GM18868 (cell line): Measurements from ENCODE around the gene ELMO2.

Experiments
- ATAC-seq: cut with Tn5 transposase; IDR thresholded peaks from one replicate; pipeline ENCODE4 v1.9.1; 2021; ENCODE audit warnings: mild to moderate bottlenecking, moderate library complexity; ENCODE audit not compliant: unreplicated experiment

ELMO2 gene, protein sequence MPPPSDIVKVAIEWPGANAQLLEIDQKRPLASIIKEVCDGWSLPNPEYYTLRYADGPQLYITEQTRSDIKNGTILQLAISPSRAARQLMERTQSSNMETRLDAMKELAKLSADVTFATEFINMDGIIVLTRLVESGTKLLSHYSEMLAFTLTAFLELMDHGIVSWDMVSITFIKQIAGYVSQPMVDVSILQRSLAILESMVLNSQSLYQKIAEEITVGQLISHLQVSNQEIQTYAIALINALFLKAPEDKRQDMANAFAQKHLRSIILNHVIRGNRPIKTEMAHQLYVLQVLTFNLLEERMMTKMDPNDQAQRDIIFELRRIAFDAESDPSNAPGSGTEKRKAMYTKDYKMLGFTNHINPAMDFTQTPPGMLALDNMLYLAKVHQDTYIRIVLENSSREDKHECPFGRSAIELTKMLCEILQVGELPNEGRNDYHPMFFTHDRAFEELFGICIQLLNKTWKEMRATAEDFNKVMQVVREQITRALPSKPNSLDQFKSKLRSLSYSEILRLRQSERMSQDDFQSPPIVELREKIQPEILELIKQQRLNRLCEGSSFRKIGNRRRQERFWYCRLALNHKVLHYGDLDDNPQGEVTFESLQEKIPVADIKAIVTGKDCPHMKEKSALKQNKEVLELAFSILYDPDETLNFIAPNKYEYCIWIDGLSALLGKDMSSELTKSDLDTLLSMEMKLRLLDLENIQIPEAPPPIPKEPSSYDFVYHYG

DNA sequence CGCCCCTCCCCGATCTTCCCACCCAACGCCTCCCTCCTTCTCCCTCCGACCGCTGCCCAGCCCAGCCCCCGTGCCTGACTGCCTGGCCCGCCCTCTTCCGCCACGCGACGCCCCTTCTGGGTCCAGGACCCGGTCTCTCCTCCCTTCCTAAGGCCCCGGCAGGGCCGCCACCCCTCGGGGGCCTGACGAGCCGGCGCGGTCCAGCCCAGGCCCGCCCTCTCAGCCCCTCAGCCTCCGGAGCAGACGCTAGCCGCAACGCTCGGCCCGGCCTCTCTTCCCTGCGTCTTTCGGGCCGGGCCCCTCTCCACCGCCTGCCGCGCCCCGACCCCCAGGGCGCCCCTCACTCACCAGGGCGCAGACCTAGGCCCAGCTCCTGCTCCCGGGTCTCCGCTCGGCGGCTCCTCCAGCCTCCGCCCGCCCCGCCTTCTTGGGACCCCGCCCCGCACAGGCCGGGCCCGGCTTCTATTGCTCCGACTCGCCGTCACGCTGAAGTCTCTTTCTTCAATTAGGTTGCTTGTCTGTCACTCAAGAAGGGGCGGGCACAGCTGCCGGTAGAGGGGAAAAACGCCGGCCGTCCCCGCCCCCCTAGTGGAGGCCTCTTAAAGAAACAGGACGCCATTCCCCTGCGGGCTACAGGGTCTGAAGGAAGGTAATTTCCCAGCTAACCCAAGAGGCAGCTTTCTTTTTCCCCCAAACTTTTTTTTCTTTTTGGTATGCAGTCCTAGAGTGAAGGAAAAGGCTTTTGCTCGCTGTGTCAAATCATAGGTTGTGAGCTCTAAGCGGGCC, at the start of gene ELMO2:
Gene ELMO2 (minus strand): TSS at position 416 of the 786 bp plus-strand sequence. CDS start 12,133 bp downstream, outside the sequence.
- peak; percentile 90 for ATAC-seq

DNA sequence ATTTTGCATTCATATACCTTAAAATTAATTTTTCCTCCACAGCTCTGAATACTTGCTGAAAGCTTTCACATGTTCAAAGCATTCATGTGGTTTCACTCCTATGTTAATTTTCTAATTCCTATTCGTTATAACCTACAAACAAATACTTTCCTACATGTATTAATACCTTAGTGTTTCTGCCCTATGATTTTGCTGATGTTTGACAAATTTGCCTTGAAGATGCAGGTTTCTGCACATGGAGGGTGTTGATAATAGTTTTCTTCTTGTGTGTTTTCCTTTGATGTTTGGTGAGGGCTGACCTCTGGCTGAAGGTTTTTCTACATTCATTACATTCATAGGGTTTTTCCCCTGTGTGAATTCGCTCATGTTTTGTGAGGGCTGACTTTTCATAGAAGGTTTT, 49.3 kb upstream of the ELMO2 start:
- ATAC-seq = no peak

DNA sequence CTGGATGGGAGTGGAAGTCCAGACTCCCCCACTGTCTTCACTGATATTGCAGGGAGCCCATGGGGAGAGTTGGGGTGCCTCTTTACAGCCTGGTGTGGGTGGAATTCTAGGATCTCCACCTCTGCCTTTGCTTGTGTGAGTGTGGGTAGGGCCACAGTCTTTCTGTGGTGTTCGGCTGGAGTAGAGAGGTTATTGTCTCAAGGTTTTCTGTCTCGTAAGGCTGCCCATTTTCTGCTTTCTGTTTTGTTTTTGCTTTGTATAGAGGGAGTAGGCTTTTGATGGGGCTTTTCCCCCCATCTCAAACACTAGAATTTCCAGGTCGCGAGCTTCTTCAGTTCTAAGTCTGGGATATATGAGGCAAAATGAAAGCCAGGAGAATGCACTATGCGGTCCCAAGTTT, 40.4 kb upstream of the ELMO2 start:
- ATAC-seq = no peak

DNA sequence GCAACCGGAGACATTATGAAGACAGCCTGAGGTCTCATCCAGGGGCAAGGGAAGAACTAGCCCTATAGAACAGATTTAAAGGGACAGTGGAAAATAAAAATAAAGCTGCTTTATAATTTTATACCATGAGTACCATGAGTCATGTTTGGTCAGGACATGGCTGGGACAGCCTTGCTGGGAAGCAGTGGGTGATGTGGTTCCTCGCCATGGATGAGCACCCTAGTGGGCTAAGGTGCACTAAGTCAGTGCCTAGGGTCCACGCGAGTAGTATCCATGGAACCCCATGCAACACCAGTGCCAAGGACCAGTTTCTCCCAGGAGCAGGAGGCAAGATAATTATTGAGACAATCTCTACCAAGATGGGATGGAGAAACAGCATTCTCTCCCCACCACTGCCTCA, 33.4 kb upstream of the ELMO2 start:
- ATAC-seq = no peak

DNA sequence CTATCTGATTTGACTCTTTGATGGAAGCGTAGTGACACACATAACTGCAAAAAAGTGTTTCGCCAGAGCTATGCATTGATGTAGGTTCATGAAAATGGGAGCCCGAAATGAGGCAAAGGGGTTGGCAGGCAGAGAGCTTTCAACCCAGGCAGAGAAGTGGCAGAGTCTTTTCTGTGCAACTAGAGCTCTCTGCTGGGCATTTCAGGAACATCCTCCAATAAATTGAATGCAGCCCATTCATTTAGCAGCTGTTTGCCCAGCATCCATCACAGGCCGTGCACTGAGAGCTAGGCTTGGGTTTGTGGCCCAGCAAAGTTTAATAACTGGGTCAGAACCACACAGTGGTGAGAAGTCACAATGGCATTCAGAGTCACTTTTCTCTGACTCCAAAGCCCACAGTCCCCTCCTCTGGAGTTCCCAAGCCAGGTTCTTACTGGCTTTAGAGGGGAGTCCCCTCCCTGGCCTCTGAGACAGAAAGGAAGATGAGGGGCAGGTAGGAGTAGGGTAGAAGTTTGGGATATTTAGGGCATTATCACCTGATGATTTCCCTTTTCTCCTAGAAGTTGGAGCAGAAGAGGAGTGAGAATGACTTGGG, 31.8 kb upstream of the ELMO2 start:
- ATAC-seq = no peak

DNA sequence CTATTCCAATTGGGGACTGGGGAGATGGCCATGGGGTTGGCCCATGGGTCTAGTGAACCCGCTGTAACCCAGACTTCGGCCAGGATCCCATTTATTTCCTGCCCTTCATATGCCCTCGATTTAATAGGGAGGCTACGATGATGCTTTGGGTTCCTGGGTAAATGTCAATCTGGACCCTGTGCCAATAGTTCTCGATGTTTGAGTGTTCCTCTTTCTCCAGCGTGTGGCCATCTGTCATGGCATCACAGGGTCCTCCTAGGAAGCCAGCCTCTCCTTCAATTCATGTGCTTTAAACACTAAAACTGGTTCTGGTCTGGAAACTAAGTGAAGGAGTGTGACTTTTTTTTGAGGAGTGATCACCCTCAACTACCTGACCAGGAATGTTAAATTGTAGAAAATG, 28.7 kb upstream of the ELMO2 start:
- ATAC-seq = no peak

DNA sequence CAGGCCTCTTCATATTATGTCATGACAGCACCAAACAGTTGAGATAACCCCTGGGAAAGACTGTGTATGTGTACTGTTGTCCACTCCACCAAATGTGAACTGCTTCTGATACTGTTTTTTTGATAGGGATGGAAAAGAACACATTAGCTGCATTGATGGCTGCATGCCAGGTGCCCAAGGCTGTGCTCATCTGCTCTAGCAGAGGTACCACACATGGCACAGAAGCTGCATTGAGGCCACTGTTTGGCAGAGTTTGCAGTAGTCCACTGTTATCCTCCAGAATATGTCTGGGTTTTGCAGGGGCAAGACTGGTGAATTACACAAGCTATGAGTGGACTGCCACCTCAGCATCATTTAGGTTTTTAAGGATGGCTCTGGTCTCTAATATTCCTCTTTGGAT, 28.2 kb upstream of the ELMO2 start:
- ATAC-seq = no peak

DNA sequence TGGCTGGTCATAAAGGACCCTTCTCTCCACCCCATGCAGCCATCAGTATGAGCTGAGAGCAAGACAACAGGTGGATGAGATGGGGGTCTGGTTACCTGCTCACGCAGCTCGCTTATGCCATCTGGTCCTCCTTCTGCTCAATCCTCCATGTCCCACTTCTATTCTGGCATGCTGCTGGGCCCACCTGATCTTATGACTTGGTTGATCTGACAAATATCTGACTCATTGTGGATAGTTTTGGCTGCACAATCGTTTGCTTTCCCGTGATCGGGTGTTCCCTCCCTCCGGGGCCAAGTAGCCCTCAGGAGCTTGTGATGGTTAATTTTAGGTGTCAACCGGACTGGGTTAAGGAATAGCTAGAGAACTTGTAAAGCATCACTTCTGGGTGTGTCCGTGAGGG, 26.6 kb upstream of the ELMO2 start:
- no peak for ATAC-seq

DNA sequence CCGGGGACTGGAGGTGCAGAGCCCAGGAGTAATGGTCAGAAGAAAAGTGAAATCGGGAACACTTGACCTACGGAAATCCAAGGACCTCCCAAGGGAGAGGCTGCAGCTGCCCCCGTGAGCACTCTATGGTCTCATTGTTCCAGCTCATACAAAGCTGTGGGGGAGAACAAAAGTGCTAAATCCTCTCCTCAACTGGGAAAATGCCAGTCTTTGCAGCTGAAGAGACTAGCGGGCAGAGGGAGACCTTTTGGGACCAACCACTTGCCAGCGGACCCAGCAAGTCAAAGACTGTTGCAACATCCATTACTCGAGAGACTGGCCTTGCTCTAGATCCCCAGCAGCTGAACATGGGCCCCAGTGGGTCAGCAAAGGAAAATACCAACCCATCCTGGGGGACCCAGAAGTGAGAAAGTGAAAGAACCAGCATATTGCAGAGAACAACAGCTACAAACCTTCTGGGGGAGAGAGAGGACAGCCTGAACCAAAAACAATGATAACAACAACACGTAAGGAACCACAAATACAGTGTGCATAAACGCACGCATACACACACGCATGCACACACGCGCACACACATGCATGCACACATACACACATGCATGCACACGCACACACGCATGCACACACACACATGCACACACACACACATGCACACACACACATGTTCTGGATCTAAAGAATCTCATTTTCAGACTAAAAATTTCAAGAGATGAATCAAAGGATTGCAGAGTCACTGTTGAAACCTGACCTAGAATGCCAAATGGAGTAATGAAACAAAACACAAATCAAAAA, 24.7 kb upstream of the ELMO2 start:
- no peak for ATAC-seq

DNA sequence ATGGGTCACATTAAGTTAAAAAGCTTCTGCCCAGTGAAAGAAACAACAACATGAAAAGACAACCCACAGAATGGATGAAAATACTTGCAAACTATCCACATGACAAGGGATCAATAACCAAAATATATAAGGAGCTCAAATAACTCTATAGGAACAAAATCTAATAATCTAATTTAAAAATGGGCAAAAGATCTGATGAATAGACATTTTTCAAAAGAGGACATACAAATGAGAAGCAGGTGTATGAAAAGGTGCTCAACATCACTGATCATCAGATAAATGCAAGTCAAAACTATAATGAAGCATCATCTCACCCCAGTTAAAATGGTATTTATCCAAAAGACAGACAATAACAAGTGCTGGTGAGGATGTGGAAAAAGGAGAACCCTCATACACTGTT, 21.0 kb upstream of the ELMO2 start:
- ATAC-seq = no peak

DNA sequence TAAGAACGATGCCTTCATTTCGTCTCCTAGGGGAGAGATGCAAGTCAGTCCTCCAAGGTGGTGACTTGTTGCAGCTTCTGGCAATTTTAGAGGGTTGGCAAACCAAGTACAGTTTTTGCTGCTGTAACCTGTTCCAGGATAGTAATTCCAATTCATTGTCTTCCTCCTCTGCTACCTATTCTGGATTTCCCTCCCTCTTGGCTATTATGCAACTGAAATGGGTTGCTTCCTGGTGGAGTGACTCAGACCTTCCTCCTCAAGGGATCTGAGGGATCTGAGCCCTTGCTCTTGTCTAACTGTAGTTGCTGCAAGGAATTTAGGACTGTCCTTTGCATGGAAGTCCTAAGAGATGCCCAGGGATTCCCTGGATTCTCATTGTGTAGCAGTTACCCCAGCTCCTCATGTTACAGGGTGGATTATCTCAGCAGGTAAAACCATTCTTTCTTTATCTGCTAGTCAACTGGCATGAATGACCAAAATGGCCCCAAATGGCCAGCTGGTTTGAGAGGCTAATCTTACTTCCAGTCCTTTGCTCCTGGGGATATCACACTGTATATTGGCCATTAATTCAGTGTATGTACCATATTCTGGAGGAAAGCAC, 17.6 kb upstream of the ELMO2 start:
- ATAC-seq = no peak

DNA sequence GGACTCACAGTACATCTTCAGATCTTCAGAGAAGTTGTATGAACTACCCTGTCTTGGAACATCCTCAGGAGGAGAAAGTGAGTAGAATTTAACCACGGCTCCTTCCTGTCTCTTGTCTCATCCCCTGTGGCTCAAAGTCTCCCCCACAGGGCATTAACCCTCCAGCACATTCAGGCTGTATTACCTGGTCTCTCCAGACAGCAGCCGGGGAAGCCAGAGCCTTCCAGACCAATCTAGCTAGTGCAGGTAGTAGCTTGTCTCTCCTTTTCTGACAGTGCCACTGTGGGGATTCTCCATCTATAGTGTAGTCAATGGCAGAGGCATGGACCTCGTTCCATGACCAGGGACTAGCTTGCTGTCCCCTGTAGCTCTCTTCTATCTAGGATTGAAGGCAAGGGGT, 16.9 kb upstream of the ELMO2 start:
- ATAC-seq = no peak

DNA sequence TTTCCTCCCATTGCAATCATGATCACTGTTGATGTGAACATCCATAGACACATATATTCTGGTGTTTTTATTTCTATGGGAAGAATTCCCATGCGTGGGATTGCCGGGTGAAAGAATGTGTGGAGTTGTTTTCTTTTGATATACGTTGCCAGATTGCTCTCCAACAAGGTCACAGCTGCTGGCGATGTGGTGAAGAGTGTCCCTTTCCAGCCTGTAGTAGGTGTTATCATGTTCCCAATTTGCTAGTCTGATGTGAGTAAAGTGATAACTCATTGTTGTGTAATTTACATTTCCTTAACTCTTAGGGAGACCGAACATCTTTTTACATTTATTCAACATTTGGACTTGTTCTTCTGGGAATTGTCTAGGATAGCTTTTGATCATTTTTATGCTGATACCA, 14.5 kb upstream of the ELMO2 start:
- no peak for ATAC-seq

DNA sequence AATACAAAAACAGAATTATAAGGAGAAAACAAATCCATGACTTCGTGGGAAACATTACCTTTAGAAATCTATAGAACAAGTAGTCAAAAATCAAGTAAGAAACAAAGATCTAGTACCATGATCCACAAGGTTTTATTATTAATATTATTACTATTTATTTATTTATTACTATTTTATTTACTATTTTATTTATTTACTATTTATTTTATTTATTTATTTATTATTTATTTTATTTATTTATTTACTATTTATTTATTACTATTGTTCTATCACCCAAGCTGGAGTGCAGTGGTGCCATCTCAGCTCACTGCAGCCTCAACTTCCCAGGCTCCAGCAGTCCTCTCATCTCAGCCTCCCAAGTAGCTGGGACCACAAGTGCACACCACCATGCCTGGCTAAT, 13.5 kb upstream of the ELMO2 start:
- ATAC-seq = no peak

DNA sequence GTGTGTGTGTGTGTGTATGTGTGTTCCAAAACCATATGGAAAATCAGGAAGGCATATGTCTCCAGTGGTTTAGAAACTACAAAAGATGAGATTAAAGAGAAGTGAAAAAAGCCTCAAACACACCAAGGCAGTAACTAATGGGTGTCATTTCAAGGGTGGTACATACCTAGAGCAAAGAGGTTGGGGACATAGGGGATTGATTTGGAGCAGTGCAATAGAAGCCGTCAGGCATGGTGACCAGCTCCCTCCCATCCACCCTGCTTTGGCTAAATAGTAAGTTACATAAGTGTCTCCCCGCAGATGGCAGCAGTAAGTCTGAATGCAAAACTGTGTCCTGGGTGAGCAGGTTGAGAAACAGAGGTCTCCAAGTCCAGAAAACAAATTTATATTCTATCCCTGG, 10.4 kb upstream of the ELMO2 start:
- ATAC-seq = no peak

DNA sequence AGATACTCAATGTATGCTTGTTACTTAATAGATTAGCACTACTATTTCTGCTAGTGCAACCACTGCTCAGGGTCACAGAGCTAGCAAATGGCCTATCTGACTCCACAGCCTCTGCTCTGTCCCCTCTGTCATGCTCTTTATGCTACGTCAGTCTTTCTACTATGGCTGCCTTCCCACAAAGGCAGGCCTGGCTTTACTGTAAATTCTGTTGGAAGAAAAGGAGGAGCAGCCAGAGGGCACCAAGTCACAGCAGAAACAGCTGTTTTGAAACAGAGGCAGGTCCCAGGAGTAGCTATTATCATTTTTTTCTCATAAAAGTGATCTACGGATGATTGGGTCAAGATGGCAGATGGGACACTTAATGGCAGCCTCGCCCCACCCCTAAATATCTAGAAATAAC, 10.0 kb upstream of the ELMO2 start:
- ATAC-seq = no peak

DNA sequence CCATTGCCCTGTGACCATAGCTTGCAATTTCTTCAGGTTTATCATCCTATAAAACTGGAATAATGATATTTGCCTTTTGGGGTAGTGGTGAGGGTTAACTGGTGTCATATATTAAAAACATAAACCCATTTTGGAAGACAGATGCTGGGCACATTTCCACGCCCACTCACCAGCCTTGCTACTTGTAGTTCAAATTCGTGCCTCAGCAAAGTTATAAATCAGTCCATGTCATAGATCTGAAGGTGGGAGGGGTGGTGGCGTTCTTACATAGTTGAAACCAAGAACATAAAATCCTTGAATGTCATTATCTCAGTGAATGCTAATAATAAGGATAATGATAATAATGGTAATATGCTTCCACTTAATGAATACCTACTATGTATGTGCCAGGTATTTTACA, 9.4 kb upstream of the ELMO2 start:
- no peak for ATAC-seq

DNA sequence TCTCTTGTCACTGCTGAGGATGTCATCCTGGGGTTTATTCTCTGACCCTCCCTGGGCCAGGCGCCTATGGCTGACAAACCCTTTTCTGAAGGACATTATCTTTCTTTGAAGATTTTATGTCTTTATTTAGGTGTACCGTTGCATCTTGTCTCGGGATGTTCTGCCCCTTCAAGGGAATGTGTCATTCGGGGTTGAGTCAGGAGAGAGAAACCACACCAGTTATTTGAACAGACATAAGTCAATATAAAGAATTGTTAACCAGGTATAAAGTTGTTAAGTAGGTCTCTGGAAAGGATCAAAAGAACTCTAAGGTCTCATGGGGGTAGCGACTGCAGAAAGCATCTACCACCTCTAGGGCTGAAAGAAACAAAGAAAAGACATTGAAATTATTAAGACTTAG, 8.2 kb upstream of the ELMO2 start:
- no peak for ATAC-seq

DNA sequence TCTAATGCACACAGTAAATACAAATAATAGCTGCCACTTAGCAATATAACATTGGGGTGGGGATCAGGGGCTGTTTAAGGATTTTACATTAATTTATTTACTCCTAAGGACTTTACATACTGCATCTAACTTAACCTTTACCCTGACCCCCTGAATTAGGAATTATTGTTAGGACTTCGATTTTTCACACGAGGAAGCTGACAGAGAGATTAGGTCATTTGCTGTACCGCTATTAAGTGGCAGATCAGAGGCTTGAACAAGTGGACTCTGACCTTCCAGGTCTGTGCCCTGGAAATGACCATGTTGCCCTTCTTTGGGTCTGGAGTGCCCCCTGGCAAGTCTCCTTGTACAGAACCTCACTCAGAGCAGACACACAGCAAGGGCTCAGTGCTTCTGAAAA, 5.2 kb upstream of the ELMO2 start:
- ATAC-seq = no peak

DNA sequence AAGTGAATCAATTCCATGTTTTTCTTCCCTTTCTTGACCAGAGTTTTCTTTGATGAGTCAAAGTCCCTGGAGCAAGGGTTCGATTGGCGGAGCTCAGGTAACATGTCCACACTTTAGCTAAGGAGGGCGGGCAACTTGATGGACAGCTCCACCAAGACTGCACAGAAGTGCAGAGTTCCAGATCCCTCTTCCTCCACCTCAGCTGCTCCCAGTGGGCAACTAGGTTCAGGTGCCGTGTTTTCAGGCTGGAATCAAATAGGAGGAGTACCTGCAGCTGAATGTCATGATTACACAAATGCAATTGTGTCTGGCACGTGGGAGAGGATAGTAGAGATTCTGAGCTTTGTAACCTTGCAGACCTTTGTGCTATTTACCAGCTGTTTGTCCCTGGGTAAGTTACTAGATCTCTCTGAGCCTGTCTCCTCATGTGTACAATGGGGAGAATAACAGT, 1.9 kb upstream of the ELMO2 start:
- ATAC-seq = no peak
